GM12878 (cell line): ENCODE data around the gene BAG3.
A peak's percentile ranks its signal among the peaks of the same experiment; 100 is the strongest.

Experiments used
- ATF3 ChIP-seq: IDR thresholded peaks from 2 replicates; pipeline ENCODE4 v1.6.1; 2011; ENCODE audit warnings: low read depth, mild to moderate bottlenecking, low read length, moderate library complexity, borderline replicate concordance; ENCODE audit errors: extremely low read depth
- CHD1 ChIP-seq: IDR thresholded peaks from 2 replicates; pipeline ENCODE4 v1.6.1; 2012; ENCODE audit warnings: low read depth, low read length, improper control_type of control experiment
- CTCF ChIP-seq, 3 experiments: IDR thresholded peaks in 2 of 3; conservative IDR thresholded peaks in 1 of 3; 2 replicates each; pipeline ENCODE4 v1.5.1; 2011; ENCODE audit warnings: low read depth in 3 of 3, low read length in 3 of 3, mild to moderate bottlenecking in 3 of 3, control low read depth in 2 of 3, moderate library complexity in 2 of 3, inconsistent platforms in 1 of 3, mixed read lengths in 1 of 3; ENCODE audit not compliant: control insufficient read depth in 2 of 3, insufficient read depth in 1 of 3; ENCODE audit errors: extremely low read depth in 1 of 3
- NR2C2 ChIP-seq: IDR thresholded peaks from 2 replicates; pipeline ENCODE4 v1.6.1; 2011; ENCODE audit warnings: borderline replicate concordance, low read depth; ENCODE audit not compliant: control insufficient read depth, insufficient read length
- POLR2A ChIP-seq: IDR thresholded peaks from 2 replicates; pipeline ENCODE4 v1.6.1; 2011; ENCODE audit warnings: low read depth, mild to moderate bottlenecking, low read length
- POLR2AphosphoS5 ChIP-seq: IDR thresholded peaks from 2 replicates; pipeline ENCODE4 v1.6.1; 2011; ENCODE audit warnings: mild to moderate bottlenecking, low read length, inconsistent platforms

- no peak for TF ChIP-seq CHD1
- TF ChIP-seq POLR2AphosphoS5, result 0 out of 2 replicates have a peak, but pooled peaks have one; percentile 4
- no peak for TF ChIP-seq CTCF (IDR thresholded peaks at IDR 0.05 in 2 of 3, conservative IDR thresholded peaks at IDR 0.05 in 1 of 3; ENCODE audit: control insufficient read depth in 2 of 3, extremely low read depth in 1 of 3, insufficient read depth in 1 of 3, low read depth in 3 of 3, low read length in 3 of 3)
- TF ChIP-seq POLR2A, result no peak
- TF ChIP-seq NR2C2, result no peak
- no peak for TF ChIP-seq ATF3
Observed at GRCh38 chr10:119706521-119707278, 55.5 kb downstream of the BAG3 start.
